RKO (cell line): Measurements from ENCODE around the gene ZNF205.
"Not testable (repeated sequence)": the region's sequence is repeated elsewhere in the genome, so short reads cannot be mapped to it uniquely, and the experiment has no call there.

ENCODE experiments used
- DNase-seq: peaks from one replicate; pipeline ENCODE4 v3.0.0-alpha.2; 2016; ENCODE audit warnings: low spot score

ZNF205 gene

DNA sequence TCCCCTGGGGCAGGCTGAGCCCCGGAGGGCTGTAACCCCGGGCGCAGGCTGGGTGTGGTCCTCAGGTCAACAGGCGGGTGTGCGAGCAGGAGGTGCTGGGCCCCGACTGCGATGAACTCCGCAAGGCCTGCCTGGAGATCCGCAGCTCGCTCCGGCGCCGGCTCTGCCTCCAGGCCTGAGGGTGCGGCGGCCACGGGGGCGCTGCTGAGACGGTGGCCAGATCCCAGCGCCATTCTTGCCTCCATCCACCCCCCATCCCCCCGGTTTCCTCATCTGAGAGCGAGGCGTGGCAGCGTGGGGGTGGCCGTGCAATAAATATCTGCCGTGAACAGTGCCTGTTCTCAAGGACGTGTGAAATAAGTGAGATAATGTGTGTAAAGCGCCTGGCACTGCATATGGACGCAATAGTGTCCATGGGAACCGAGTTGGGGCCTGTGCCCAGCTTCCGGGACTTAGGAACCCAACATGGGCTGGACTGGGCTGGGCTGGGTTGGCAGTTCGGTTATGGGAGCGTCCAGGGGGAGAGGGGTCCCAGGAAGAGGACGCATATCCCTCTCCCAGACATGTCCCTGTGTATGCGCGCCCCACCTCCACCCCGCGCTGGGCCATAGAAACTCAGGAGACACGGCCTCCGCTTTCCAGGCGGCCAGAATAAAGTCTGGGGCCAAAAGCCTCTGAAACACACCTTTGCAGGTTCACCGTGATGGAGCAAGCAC is 37.4 kb downstream of the ZNF205 start:
- DNase-seq, result peak; percentile 80

GRCh38 chr16:3150346-3151218 is 38.2 kb downstream of the ZNF205 start:
- DNase-seq, result peak; percentile 94

DNA sequence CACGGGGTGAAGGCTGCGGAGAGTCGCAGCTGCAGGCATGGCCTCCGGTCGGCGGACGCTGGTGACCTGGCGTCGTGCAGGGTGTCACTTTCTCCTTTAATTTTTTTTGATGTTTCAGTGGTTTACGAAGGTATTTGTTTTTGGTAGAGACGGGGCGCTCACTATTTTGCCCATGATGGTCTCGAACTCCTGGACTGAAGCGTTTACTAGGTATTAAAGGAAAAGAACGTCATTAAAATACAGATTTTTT is 39.6 kb downstream of the ZNF205 start:
- DNase-seq, result no peak

- DNase-seq, result peak; percentile 92
Measured at GRCh38 chr16:3152277-3152990, 40.0 kb downstream of the ZNF205 start.

- no peak for DNase-seq
Measured at GRCh38 chr16:3152991-3153368, 40.6 kb downstream of the ZNF205 start.

DNA sequence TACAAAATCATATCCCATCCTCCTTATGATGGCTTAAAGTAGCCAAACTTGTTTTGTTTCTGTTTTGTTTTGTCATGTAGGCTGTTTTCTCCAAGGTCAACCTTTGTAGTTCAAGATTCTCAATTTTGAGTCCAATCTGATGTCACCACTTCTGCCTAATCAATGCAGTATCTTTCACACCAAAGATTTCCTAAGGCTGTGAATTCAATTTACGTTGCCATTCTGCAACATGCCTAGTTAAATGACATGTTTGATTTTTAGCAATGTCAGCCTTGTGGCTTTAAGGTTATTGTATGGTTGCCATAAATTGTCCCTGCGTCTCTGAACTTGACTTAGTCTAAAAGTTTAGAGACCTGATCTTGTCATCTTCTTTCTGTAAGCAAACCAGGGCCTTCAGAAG is 42.8 kb downstream of the ZNF205 start:
- no peak for DNase-seq

- DNase-seq, result no peak
Measured at GRCh38 chr16:3155972-3156371, 43.6 kb downstream of the ZNF205 start.

- DNase-seq, result peak; percentile 94
Measured at GRCh38 chr16:3157229-3158025, 45.0 kb downstream of the ZNF205 start.

- DNase-seq, result peak; percentile 61
Measured at GRCh38 chr16:3158026-3158509, 45.7 kb downstream of the ZNF205 start.

DNA sequence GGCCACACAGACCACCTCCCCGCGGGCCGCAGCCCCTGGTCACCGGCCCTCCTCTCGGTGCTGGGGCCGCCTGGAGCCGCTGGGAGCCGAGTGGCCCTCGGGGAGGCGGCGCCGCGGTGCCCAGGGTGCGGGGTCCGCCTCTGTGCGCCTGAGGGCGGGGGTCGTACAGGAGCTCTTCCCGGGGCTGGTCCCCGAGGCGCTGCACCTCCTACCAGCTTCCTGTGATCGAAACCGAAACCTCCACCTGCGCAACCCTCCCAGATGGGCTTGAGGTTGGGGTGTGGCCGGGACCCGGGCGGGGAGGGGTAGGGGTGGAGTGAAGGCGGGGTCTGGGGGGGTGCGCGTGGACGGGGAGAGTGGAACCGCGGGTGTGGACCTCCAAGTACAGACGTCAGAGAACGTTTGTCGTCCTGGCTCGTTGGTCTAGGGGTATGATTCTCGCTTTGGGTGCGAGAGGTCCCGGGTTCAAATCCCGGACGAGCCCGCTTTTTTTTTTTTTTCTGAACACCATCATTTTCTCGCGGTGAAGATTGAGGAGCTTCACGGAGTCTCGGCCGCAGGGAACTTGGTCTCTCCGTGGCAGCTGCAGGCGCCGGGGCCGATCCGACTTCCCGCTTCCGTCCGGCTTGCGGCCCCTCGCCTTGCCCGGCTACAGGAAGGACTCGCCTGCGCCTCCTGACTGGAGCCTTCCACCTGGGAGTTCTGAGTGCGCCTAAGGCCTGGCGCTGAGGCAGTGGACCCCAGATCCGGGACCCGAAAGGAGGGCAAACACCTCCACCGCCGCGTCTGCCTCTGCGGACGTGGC is 46.3 kb downstream of the ZNF205 start:
- DNase-seq, result peak; percentile 88

- no peak for DNase-seq
Measured at GRCh38 chr16:3161235-3162018, 49.0 kb downstream of the ZNF205 start.

GRCh38 chr16:3164121-3164991 is 52.0 kb downstream of the ZNF205 start:
- no peak for DNase-seq

DNA sequence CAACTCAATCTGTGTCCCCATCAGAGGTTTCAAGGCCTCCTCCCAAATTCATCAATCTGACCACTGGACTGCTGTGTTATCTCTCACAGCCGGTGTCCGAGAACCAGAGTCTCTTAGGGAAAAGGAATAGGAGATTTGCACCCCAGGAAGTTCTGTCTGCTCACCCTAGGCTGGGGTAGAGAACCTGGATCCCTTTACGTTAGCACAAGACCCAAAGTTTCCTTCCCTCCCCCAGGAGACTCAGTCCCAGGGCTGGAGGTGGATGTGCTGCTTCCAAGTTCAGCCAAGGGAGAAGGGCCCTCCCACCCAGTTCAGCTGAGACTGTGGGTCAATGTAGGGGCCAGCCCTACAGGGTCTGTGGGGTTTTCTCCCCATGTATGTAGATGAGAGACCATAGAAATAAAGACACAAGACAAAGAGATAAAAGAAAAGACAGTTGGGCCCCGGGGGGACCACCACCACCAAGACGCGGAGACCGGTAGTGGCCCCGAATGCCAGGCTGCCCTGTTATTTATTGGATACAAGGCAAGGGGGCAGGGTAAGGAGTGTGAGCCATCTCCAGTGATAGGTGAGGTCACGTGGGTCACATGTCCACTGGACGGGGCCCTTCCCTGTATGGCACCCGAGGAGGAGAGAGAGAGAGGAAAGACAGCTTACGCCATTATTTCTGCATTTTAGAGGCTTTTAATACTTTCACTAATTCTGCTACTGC is 52.9 kb downstream of the ZNF205 start:
- no peak for DNase-seq

DNA sequence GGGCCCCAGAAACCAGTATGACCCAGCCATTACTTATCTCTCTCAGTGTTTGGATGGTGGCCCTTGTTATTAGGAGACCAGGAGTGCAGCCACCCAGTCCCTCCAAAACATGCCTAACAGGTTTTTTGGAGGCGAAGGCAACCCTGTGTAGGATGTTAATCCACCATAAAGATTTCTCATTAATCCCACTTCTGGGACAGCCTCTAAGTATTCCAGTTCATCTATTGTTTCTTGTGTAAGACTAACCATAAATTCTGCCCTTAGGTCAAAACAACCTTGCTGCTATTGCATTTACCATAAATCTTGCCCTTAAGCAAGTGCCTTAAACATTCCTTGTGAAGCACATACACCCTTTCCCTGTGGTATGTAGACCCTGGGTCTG is 54.1 kb downstream of the ZNF205 start:
- no peak for DNase-seq

DNA sequence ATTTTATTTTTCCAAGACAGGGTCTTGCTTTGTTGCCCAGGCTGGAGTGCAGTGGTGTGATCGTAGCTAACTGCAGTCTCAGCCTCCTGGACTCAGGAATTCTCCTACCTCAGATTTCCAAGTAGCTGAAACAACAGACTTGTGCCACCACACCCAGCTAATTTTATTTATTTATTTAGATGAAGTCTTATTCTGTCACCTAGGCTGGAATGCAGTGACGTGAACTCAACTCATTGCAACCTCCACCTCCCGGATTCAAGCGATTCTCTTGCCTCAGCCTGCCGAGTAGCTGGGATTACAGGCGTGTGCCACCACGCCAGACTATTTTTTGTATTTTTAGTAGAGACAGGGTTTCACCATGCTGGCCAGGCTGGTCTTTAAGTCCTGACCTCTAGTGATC is 56.3 kb downstream of the ZNF205 start:
- DNase-seq, result not testable (repeated sequence)
